GM12892 (cell line): ENCODE data around the gene KLHL5.

ENCODE experiments used
- DNase-seq: peaks from one replicate; pipeline ENCODE4 v3.0.0; 2011; ENCODE audit not compliant: insufficient read length
- FAIRE-seq: peaks from 2 replicates; lab custom pipeline; 2011; peaks lifted over from hg19 to GRCh38; lab: Jason Lieb, UNC
- POLR2A ChIP-seq: IDR thresholded peaks from 2 replicates; pipeline ENCODE4 v1.6.1; 2011; ENCODE audit warnings: low read depth, low read length, control low read depth
- POLR2AphosphoS5 ChIP-seq: IDR thresholded peaks from 2 replicates; pipeline ENCODE4 v1.6.1; 2011; ENCODE audit warnings: low read depth, low read length, control low read depth
- TAF1 ChIP-seq: IDR thresholded peaks from 2 replicates; pipeline ENCODE4 v1.6.1; 2011; ENCODE audit warnings: low read depth, mild to moderate bottlenecking, control low read depth, low read length, borderline replicate concordance

The KLHL5 gene

DNA sequence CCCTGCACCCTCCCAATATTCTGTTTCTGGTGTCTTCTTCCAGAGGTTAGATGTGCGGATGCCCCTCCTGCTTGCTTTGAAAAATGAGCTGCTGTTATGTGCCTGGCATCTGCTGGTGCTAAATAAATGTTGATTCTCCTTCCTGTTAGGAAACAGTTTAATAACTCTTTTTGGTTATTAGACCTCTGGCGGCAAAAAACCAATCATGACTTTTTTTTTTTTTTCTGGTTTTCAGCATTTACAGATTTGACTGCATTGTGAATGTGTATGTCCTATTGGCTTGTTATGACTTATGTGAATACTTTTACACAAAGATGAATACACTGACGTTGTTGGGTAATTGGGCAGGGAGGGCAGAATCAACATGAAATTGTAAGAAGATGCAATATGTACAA lies 16.2 kb upstream of the KLHL5 start:
- no peak for TF ChIP-seq TAF1
- no peak for TF ChIP-seq POLR2A
- TF ChIP-seq POLR2AphosphoS5: no peak
- DNase-seq (no peak), FAIRE-seq (no peak)

DNA sequence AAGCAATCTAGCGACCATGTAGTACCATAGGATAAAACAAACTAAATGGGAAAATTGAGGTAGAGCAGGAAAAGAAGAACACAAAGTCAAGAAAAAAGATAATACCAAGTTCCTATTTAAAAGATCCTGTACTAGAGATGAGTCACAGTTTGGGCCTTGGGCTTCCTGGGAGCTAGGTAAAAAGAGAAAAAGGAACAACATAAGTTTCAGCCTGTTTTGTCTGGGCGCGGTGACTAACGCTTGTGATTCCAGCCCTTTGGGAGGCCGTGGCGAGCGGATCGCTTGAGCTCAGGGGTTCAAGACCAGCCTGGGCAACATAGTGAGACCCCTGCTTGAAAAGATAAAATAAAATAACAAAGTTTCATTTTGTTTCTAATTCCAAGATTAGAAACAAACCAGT lies 15.8 kb upstream of the KLHL5 start:
- TF ChIP-seq TAF1 (no peak), POLR2A (no peak), POLR2AphosphoS5 (no peak)
- FAIRE-seq (peak; percentile 76), DNase-seq (no peak)

DNA sequence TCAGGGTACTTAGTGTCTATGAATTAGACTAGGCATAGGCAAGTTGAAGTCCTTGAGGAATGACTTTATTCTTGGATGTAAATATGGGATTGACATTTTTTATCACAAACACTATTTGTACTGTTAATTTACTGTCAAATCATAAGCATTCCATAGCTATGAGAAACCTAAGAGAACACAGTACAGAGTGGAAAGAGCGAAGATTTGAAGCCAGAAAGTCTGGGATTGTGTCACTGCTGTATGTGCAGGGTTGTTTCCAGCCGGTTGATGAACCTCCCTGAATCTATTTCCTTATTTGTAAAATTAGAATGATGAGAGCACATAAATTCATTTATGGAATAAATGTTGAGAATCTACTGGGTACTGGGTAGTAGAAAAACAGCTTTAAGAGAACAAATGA lies 14.4 kb upstream of the KLHL5 start:
- no peak for FAIRE-seq
- no peak for DNase-seq
- TF ChIP-seq TAF1 (no peak), POLR2AphosphoS5 (no peak), POLR2A (no peak)

DNA sequence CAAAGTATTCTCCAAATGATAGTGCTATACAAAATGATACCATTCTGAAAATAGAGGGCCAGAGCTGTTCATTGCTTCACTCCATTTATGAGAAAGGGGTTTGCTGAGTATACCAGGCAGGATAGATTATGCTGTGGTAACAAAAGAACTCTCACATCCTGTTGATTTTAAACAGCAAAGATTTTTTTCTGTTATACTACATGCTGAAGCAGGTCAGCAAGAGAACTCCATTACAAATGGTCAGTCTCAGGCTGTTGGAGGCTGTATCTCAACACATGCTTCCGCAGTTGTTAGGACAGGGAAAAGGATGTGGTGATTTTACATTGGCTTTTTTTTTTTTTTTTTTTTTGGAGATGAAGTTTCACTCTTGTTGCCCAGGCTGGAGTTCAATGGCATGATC lies 13.7 kb upstream of the KLHL5 start:
- TF ChIP-seq POLR2A: no peak
- no peak for TF ChIP-seq POLR2AphosphoS5
- no peak for TF ChIP-seq TAF1
- FAIRE-seq: peak; percentile 51
- DNase-seq: no peak

DNA sequence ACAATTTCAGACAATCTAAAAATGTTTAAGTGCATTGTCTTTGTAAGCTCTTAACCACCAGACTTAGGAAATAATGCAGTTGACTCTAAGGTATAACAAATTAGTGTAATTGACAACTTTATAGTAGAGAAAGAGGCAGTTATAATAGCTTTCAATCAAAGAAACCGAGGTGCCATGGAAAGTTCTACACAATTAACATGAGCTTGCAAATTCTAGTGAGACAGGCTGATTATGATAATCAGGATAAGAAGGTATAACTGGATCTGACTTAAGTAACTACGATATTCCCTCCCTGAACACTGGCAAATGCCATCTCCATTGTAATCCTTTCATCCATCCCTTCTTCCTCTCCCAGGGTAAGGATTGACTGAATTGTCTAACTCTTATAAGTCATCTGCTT lies 11.4 kb upstream of the KLHL5 start:
- TF ChIP-seq POLR2AphosphoS5: no peak
- TF ChIP-seq POLR2A: no peak
- no peak for TF ChIP-seq TAF1
- DNase-seq: no peak
- no peak for FAIRE-seq

DNA sequence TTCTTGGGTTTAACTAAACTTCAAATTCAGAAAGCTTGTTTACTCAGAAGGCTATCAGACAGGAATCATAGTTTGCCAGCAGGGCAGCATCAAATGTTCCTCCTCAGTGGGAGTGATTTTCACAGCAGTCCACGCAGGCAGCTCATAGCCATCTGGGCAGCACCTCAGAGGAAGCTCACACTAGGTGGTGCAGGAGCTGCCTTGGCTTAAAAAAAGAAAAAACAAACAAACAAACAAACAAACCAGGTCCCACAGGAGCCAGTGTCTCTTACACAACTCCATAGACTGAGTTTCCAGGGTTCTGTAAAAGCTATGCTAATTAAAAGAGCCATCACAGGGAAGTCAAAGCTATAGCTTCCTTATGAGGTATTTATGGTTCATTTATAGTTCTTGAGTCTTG lies 10.5 kb upstream of the KLHL5 start:
- no peak for DNase-seq
- no peak for FAIRE-seq

DNA sequence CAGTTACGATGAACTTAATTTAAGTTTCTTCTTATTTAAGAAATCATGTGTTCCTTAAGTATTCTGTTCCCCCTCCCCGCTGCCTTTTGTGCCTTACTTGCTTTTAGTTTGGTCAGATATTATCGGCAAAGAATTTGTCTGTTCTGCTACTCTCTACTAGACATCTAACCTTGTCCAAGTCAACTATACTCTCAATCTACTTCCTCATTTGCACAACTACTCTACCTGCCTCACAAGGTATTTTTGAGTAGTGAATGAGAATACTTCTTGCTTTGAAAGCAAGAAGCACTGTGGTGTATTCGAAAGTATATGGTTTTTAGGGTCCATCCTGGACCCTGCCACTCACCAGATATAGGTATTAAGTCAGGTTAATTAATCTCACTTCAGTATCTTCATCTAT lies 8.0 kb upstream of the KLHL5 start:
- DNase-seq (no peak), FAIRE-seq (peak; percentile 44)
- no peak for TF ChIP-seq POLR2AphosphoS5
- no peak for TF ChIP-seq TAF1
- TF ChIP-seq POLR2A: no peak

More for the DNA sequence above, 10.5 kb upstream of the KLHL5 start:
- TF ChIP-seq POLR2AphosphoS5 (no peak), TAF1 (no peak), POLR2A (no peak)

DNA sequence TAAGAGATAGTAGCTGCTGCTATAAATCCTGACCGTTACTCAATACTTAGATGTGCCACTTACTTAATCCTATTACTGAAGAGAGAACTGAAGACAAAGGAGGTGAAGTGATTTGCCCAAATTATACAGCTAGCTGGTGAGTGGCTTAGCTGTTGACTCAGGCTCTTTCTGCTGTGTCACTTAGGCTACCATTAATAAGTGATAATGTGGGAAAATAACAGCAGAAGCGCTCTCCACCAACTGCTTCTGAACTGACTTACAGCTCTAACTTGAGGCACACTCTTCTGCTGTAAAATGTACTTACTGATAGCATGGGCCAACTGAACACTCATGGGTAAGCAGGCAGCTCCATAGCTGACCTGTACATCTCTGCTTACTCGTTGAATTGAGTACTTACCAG lies 7.5 kb upstream of the KLHL5 start:
- TF ChIP-seq POLR2A (no peak), TAF1 (no peak), POLR2AphosphoS5 (no peak)
- FAIRE-seq (no peak), DNase-seq (no peak)

DNA sequence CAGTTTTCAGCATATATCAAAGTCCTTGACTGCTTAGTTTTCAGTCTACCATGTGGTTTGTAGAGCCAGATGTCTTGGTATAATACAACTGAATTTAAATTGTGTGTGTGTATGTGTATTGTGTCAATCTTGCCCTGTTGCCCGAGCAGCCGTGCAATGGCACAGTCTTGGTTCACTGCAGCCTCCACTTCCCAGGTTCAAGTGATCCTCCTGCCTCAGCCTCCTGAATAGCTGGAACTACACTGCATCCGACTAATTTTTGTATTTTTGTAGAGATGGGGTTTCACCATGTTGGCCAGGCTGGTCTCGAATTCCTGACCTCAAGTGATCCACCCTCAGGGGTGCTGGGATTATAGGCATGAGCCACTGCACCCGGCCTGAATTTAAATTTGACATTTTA lies 6.0 kb upstream of the KLHL5 start:
- DNase-seq (no peak), FAIRE-seq (no peak)
- TF ChIP-seq POLR2A (no peak), POLR2AphosphoS5 (no peak), TAF1 (no peak)

DNA sequence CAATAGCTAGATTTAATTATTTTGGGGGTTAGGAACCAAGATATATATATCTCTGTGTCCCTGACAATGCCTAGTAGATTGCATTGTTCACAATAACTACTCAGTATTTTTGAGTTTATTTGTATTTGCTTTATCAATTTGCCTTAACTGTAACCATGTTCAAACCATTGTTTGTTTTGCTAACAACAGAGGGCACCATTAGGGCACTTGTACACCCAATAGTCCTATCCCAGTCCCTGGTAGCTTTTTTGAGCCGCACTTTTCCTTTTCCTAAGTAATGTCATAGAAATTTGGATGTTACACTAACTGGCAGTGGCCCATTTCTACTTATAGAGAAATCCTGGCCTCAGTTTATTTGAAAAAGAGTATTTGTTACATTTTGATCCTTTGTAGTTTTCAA lies 575 bp upstream of the KLHL5 start:
- DNase-seq (no peak), FAIRE-seq (no peak)
- TF ChIP-seq POLR2AphosphoS5 (no peak), TAF1 (no peak), POLR2A (no peak)

DNA sequence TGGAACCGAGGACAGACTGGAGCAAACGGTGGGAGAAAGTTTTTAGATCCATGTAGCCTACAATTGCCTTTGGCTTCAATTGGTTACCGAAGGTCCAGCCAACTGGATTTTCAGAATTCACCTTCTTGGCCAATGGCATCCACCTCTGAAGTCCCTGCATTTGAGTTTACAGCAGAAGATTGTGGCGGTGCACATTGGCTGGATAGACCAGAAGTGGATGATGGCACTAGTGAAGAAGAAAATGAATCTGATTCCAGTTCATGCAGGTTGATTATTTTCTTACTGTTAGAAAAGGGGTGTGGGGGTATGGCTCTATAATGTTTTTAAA lies 702 bp downstream of the KLHL5 start:
- FAIRE-seq: no peak
- TF ChIP-seq POLR2A (no peak), TAF1 (no peak), POLR2AphosphoS5 (no peak)
- DNase-seq: no peak

DNA sequence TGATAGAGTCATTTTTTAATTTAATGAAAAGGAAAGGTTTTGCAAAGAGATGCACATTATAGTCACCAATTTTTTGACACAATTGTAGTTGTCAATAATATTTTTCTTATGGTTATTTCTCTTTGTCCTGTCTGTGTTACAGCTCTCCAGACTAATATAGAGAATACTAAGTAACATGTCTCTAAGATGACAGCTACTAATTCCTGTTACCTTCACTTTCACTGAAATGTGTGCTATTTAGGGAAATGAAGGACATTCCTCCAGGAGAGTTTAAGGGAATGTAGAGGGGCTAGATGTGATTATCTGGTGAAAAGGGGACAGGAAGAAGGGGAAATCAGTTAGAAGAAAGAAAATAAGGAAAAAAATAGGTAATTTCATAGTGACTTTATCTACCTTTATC lies 1.4 kb downstream of the KLHL5 start:
- no peak for TF ChIP-seq POLR2AphosphoS5
- TF ChIP-seq TAF1: no peak
- DNase-seq: no peak
- no peak for FAIRE-seq

DNA sequence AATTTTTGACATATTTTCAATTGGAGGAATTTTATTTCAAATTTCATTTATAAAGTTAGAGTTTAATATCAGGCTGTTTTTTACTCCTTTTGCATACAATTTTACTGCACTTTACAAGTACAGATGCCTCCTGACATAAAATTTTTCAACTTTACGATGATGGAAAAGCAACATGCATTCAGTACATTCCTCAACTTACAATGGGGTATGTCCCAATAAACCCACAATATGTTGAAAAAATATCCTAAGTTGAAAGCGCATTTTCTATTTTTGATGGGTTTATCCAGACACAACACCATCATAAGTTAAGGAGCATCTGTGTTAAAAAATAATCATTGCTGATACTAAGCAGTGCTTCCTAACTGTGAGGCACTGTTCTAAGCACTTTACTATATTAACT lies 4.3 kb downstream of the KLHL5 start:
- no peak for DNase-seq
- TF ChIP-seq TAF1 (no peak), POLR2AphosphoS5 (no peak), POLR2A (no peak)
- FAIRE-seq: no peak
